Gastrocnemius medialis (tissue), 4 donors: ENCODE results near the gene LRRN3.

Source experiments
- POLR2A ChIP-seq, 2 donors: fragments of 450-650 bp; IDR thresholded peaks; one replicate each; pipeline ENCODE4 v1.6.1; 2017; ENCODE audit warnings: antibody characterized with exemption in 2 of 2, mild to moderate bottlenecking in 2 of 2, moderate library complexity in 2 of 2
- TF ChIP-seq, protein P1 (sequence below), 5 experiments: fragments of 450-650 bp in 3 of 5; fragments of 200-600 bp in 2 of 5; sonication (generic) in 2 of 5; IDR thresholded peaks in 4 of 5; conservative IDR thresholded peaks in 1 of 5; 1 replicate in 4 of 5; 2 replicates in 1 of 5; pipeline ENCODE4 v1.5.1; 2016 to 2019; ENCODE audit warnings: antibody characterized with exemption in 5 of 5, mild to moderate bottlenecking in 3 of 5, moderate library complexity in 3 of 5

GRCh38 chr7:111074748-111075146, 16.2 kb upstream of the LRRN3 start:
- TF ChIP-seq, protein P1, sequence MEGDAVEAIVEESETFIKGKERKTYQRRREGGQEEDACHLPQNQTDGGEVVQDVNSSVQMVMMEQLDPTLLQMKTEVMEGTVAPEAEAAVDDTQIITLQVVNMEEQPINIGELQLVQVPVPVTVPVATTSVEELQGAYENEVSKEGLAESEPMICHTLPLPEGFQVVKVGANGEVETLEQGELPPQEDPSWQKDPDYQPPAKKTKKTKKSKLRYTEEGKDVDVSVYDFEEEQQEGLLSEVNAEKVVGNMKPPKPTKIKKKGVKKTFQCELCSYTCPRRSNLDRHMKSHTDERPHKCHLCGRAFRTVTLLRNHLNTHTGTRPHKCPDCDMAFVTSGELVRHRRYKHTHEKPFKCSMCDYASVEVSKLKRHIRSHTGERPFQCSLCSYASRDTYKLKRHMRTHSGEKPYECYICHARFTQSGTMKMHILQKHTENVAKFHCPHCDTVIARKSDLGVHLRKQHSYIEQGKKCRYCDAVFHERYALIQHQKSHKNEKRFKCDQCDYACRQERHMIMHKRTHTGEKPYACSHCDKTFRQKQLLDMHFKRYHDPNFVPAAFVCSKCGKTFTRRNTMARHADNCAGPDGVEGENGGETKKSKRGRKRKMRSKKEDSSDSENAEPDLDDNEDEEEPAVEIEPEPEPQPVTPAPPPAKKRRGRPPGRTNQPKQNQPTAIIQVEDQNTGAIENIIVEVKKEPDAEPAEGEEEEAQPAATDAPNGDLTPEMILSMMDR (IDR thresholded peaks at IDR 0.05 in 4 of 5, conservative IDR thresholded peaks at IDR 0.05 in 1 of 5), result no peak
- no peak for TF ChIP-seq POLR2A (IDR thresholded peaks at IDR 0.05)
